OCI-LY7 (cell line): ENCODE measurements around the gene HSP90B1. TPM values are rescaled to one million over a fixed set of nuclear protein-coding genes. Genes with fewer than 3 reads are reported as not detected.

ENCODE experiments used
- BruUV-seq: library from RNA; stranded (reverse); fragments of 400-500 nt; replicated peaks from 2 replicates; lab custom pipeline; 2021; lab: Mats Ljungman, UMichigan
- CTCF ChIA-PET: fragments of 300-600 bp; sonication (Branson Sonifier 250); formaldehyde crosslinking; loops from one replicate; lab custom pipeline; 2022; ENCODE audit warnings: antibody characterized with exemption; ENCODE audit not compliant: unreplicated experiment; lab: Charles Lee
- POLR2A ChIA-PET: fragments of 300-600 bp; sonication (Branson Sonifier 250); formaldehyde crosslinking; loops from one replicate; lab custom pipeline; 2022; ENCODE audit warnings: antibody characterized with exemption; lab: Charles Lee
- DNase-seq: peaks from one replicate; pipeline ENCODE4 v3.0.0-alpha.2; 2015; ENCODE audit warnings: low spot score
- H2AFZ ChIP-seq: fragments of 200-600 bp; sonication (generic), shearing (Covaris generic); 2 replicates; pipeline ENCODE4 v1.6.1; 2014; ENCODE audit warnings: mild to moderate bottlenecking, antibody characterized with exemption, low read length, moderate library complexity
- H3K27ac ChIP-seq: fragments of 200-600 bp; sonication (generic); 2 replicates; pipeline ENCODE4 v1.5.1; 2014; ENCODE audit warnings: mixed run types, low read depth, mild to moderate bottlenecking, moderate library complexity, low read length, inconsistent platforms; ENCODE audit not compliant: poor library complexity, severe bottlenecking
- H3K36me3 ChIP-seq: fragments of 200-600 bp; sonication (generic); 2 replicates; pipeline ENCODE4 v1.6.1; 2014; ENCODE audit warnings: mild to moderate bottlenecking, antibody characterized with exemption, low read length, moderate library complexity, mixed read lengths; ENCODE audit not compliant: insufficient read depth
- H3K4me1 ChIP-seq: fragments of 200-600 bp; sonication (generic); 2 replicates; pipeline ENCODE4 v1.5.1; 2014; ENCODE audit warnings: mild to moderate bottlenecking, low read length; ENCODE audit not compliant: insufficient read depth, poor library complexity, severe bottlenecking
- H3K4me2 ChIP-seq: fragments of 200-600 bp; sonication (generic); 2 replicates; pipeline ENCODE4 v1.6.1; 2014; ENCODE audit warnings: mild to moderate bottlenecking, low read length
- H3K4me3 ChIP-seq: fragments of 200-600 bp; sonication (generic); 2 replicates; pipeline ENCODE4 v1.5.1; 2014; ENCODE audit warnings: mild to moderate bottlenecking, low read depth, low read length; ENCODE audit not compliant: poor library complexity, severe bottlenecking
- H3K79me2 ChIP-seq: fragments of 200-600 bp; sonication (generic); 2 replicates; pipeline ENCODE4 v1.6.1; 2016; ENCODE audit warnings: low read depth, mild to moderate bottlenecking, low read length, moderate library complexity, mixed read lengths; ENCODE audit not compliant: insufficient read depth
- H3K9me2 ChIP-seq: fragments of 200-600 bp; sonication (generic); 2 replicates; pipeline ENCODE4 v1.6.1; 2016; ENCODE audit warnings: mild to moderate bottlenecking, low read length, mixed read lengths; ENCODE audit not compliant: insufficient read depth
- H3K9me3 ChIP-seq: fragments of 200-600 bp; sonication (generic); 2 replicates; pipeline ENCODE4 v1.6.1; 2014; ENCODE audit warnings: mild to moderate bottlenecking, mixed run types, low read length, mixed read lengths
- H4K20me1 ChIP-seq: fragments of 200-600 bp; sonication (generic); 2 replicates; pipeline ENCODE4 v1.6.1; 2014; ENCODE audit warnings: mild to moderate bottlenecking, antibody characterized with exemption, low read length, moderate library complexity, mixed read lengths; ENCODE audit not compliant: insufficient read depth
- EZH2phosphoT487 ChIP-seq: fragments of 200-600 bp; sonication (generic); IDR thresholded peaks from 2 replicates; pipeline ENCODE4 v1.6.1; 2018; ENCODE audit warnings: low read depth, borderline replicate concordance, mild to moderate bottlenecking, mixed run types, antibody characterized with exemption, low read length, moderate library complexity, mixed read lengths
- intact Hi-C: fragments of 100-400 bp; cut with micrococcal nuclease; formaldehyde crosslinking; loops from one replicate; pipeline ENCODE4 v1.10.0; 2022; ENCODE audit not compliant: unreplicated experiment
- total RNA-seq, 2 experiments: library from RNA; depleted of rRNA in 1 of 2; stranded (reverse); fragments of >200 nt in 1 of 2; shearing (Covaris generic) in 1 of 2; gene quantifications; 2 replicates each; pipeline ENCODE4 v1.2.3, GENCODE V29; 2014 to 2022
- TF ChIP-seq, protein P1 (sequence below): fragments of 200-600 bp; sonication (generic); conservative IDR thresholded peaks from 2 replicates; pipeline ENCODE4 v1.5.1; 2014; ENCODE audit warnings: mild to moderate bottlenecking, antibody characterized with exemption, low read length, moderate library complexity, mixed read lengths

Gene HSP90B1
- total RNA-seq, 2 experiments from 2014 or later: 235 to 304 TPM

DNA sequence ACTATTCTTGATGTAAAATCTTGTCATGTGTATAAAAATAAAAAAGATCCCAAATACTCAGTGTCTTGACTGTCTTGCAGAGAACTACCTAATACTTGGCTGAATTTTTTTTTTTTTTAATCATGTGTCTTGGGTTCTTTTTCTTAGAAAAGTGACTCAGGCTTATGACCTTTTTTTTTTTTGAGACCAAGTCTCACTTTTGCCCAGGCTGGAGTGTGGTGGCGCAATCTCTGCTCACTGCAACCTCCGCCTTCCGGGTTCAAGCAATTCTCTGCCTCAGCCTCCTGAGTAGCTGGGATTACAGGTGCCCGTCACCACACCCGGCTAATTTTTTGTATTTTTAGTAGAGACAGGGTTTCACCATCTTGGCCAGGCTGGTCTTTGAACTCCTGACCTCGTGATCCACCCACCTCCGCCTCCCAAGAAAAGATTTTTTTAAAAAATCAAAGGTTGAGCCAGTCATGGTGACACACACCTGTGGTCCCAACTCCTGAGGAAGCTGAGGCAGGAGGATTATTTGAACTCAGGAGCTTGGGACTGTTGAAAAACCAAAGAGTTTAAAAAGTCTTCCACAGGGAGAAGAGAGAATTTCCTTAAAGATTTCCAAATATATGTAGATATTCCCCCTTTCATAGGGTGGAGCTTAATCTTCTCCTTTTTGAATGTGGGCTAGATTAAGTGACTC, 17.8 kb downstream of the HSP90B1 start:
- Histone ChIP-seq H3K9me2 (no peaks in the 10 kb centered on the region), H3K4me2 (no peak overlapping the region), H3K4me3 (no peak overlapping the region), H3K79me2 (no peaks in the 10 kb centered on the region; the same call in 1 of the 2 replicates), H4K20me1 (0 out of 2 replicates have a peak, but pooled peaks cover 4% of the 10 kb centered on the region), H3K4me1 (no peaks in the 10 kb centered on the region), H2AFZ (no peak overlapping the region), H3K9me3 (no peaks in the 10 kb centered on the region), H3K36me3 (peaks cover 100% of the 10 kb centered on the region), H3K27ac (no peak overlapping the region)
- POLR2A ChIA-PET: interaction anchor here (1.2 to 1.9 kb wide), 3 partner anchors 8 to 18 kb away, joined by 3 to 8 read pairs (median 3); partner anchors contain the start of gene TDG
- no peak for DNase-seq
- CTCF ChIA-PET: no interaction called here
- intact Hi-C loops: no loop called here
- TF ChIP-seq, protein P1, sequence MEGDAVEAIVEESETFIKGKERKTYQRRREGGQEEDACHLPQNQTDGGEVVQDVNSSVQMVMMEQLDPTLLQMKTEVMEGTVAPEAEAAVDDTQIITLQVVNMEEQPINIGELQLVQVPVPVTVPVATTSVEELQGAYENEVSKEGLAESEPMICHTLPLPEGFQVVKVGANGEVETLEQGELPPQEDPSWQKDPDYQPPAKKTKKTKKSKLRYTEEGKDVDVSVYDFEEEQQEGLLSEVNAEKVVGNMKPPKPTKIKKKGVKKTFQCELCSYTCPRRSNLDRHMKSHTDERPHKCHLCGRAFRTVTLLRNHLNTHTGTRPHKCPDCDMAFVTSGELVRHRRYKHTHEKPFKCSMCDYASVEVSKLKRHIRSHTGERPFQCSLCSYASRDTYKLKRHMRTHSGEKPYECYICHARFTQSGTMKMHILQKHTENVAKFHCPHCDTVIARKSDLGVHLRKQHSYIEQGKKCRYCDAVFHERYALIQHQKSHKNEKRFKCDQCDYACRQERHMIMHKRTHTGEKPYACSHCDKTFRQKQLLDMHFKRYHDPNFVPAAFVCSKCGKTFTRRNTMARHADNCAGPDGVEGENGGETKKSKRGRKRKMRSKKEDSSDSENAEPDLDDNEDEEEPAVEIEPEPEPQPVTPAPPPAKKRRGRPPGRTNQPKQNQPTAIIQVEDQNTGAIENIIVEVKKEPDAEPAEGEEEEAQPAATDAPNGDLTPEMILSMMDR: no peak
- TF ChIP-seq EZH2phosphoT487: no peak
- no TSS peak for BruUV-seq

DNA sequence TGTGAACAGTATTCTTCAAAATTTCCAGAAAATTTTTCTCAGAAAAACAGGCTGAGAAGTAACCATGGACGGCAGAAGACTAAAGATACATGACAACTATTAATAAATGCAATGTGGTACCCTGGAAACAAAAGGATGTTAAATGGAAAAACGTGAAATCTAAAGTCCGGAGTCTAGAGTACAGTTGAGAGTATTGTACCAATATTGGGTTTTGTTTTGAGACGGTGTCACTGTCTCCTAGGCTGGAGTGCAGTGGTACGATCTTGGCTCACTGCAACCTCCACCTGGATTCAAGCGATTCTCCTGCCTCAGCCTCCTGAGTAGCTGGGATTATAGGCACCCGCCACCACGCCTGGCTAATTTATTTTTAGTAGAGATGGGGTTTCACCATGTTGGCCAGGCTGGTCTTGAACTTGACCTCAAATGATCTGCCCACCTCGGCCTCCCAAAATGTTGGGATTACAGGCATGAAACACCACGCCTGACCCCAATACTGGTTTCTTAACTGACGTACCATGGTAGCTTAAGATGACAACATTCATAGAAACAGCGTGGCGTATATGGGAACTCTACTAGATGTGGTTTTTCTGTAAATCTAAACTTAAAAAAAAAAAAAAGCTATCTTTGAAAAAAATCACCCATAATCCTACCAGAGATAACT, 18.7 kb downstream of the HSP90B1 start:
- Histone ChIP-seq H3K4me2 (no peak overlapping the region), H2AFZ (no peak overlapping the region), H3K36me3 (peaks cover 100% of the 10 kb centered on the region), H3K9me2 (no peaks in the 10 kb centered on the region), H3K79me2 (peaks cover 4% of the 10 kb centered on the region; the same call in 1 of the 2 replicates), H3K4me1 (no peaks in the 10 kb centered on the region), H3K4me3 (no peak overlapping the region), H3K9me3 (no peaks in the 10 kb centered on the region), H4K20me1 (0 out of 2 replicates have a peak, but pooled peaks cover 4% of the 10 kb centered on the region), H3K27ac (no peak overlapping the region)
- BruUV-seq: no TSS peak
- ChIA-PET POLR2A (interaction anchor here (0.6 to 1.9 kb wide), 7 partner anchors 8 to 66 kb away, joined by 3 to 8 read pairs (median 3); partner anchors contain the start of genes HSP90B1 and TDG), CTCF (no interaction called here)
- TF ChIP-seq, protein P1: no peak
- TF ChIP-seq EZH2phosphoT487: no peak
- no peak for DNase-seq
- intact Hi-C loops: no loop called here
